GM18858 (cell line): ENCODE measurements around the gene FEN1.

ENCODE experiments used
- ATAC-seq: cut with Tn5 transposase; IDR thresholded peaks from one replicate; pipeline ENCODE4 v1.9.1; 2021; ENCODE audit not compliant: unreplicated experiment

FEN1 gene

DNA sequence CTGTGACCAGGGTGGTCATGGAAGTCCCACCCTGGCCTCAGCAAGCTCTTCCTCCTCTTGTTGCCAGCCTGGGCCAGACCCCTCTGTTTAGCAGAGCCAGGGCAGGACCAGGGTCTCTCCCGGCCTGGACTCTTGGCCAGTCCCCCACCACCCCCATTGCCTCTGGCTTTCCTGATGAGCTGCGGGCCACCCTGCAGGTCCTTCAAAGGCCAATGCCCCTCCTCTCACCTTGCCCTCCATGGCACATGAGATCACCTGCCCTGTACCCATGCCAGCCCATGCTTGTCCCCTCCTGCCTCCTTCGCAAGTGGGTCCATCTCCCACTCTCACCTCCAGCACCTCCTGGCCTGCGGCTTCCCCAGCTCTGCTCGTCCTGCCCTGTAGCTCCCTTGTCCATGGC is 45.8 kb downstream of the FEN1 start:
- no peak for ATAC-seq

DNA sequence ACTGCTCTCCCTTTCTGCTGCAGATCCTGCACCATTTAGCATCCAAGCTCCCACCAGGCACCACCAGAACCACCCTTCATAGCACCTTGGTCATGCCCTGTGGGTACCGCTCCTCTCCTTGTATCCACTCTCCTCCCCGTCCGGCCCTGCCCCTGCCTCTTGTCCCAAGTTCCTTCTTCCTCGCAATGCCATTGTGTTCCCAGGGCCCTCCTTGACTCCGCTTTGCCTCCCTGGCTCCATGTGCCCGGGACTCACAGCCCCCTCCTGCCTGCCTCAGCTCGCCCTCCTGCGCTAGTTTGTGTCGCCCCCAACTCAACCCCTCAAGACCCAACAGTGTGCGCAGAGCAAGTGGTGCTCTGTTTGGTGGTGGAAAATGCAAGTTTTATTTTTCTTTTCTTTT is 46.2 kb downstream of the FEN1 start:
- ATAC-seq, result no peak

GRCh38 chr11:61839742-61840141 is 47.0 kb downstream of the FEN1 start:
- no peak for ATAC-seq

GRCh38 chr11:61840371-61840770 is 47.7 kb downstream of the FEN1 start:
- ATAC-seq, result no peak

DNA sequence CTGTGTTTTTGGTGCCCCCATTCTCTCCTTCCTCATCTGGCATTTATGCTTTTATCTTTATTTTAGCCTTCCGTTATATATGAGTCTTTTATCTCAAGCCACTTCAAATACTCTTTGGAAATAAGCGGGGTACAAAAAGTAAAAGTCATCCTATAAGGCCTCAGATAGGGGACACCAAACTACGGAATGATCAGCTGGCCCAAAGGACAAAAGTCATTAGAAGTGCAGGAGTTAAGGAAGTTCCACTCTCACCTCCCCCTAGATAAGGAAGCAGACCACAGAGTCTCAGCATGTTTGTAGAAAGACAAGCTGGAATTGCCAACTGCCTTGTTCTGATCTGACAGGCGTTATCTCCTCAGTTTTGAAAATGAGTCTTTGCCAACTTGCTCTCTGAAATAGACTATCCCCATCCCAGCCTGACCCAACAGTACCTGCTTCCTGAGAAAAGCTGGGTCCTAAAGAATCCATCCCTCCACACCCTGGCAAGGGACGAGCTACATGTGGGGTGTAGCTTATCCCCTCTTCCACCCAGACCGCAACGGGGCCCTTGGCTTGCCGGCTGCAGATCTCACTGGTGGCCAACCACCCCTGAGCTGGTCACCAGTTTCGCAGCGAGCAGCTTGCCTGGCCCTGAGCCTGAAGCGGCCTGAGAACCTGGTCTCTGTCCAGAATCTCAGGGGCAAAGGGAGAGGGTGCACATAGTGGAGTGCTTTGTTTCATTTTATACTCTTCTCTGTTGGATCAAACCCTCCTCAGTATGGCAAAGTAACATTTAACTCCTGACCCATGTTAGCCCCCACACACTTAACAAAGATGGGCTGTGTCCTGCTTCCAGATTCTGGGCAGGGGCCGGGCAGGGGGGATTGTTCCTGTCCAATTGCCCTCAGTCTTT is 49.2 kb downstream of the FEN1 start:
- ATAC-seq, result no peak

- no peak for ATAC-seq
These were observed 49.8 kb downstream of the FEN1 start for GRCh38 chr11:61842528-61842820.

- ATAC-seq, result no peak
These were observed 52.3 kb downstream of the FEN1 start for GRCh38 chr11:61844909-61845565.

DNA sequence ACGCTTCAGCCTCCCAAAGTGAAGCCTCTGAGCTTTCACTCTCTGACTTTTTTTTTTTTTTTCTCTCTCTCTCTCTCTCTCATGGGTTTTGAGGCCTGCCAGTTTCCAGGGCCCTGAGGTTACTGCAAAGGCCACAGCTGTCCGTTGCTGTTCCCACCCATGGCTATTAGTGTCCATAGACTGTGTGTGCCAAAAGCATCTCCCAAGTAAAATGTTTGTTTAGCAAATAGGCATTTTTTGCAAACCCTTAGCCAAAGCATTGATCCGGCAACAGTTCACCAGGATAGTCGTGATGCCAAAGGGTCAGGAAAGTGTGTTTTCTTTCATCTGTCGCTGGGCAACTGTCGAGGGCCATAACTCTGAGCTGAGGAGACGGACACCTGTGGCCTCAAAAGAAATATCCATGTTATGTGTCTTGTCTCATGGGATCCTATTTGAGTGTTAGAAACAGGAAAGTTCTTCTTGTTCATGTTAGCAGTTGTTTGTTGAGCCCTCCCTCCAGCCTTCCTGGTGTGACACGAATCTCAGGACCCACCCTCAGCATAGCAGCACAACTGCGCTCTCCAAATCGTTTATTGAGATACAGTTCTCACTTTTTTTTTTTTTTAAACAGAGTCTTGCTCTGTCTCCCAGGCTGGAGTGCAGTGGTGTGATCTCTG is 53.8 kb downstream of the FEN1 start:
- ATAC-seq, result no peak
